ENCODE data around the gene SLCO2B1.

The SLCO2B1 gene

DNA sequence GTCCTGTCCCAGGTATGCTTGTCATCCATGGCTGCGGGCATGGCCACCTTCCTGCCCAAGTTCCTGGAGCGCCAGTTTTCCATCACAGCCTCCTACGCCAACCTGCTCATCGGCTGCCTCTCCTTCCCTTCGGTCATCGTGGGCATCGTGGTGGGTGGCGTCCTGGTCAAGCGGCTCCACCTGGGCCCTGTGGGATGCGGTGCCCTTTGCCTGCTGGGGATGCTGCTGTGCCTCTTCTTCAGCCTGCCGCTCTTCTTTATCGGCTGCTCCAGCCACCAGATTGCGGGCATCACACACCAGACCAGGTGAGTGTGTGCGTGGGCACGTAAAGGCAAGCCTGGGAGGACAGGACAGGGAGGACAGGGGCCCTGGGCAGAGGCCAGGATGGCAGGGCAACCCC lies 42.4 kb downstream of the SLCO2B1 start:
- DNase-seq (ENCODE audit: low read depth in 3 of 3), result no peak

GRCh38 chr11:75193711-75194110 lies 42.8 kb downstream of the SLCO2B1 start:
- DNase-seq (ENCODE audit: low read depth in 3 of 3), result no peak

DNA sequence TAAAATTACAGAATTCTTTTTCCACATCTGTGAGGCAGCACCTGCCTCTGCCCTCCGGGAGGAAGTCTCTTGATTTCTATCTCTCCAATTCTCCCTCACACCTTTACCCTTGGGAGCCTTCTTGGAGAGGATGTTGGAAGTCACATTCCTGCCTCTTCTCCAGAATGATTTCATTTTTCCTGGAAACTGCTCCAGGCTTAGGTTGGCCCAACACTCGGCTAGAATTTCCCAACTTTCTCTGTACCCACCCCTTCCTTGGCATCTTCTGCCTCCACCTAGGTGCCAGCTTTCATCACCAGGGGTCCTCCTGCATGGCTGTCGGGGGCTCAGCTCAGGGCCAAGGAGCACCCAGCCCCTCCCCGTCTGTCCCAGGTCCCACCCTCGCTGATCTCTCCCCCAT lies 43.2 kb downstream of the SLCO2B1 start:
- no peak for DNase-seq (ENCODE audit: low read depth in 3 of 3)

GRCh38 chr11:75195167-75195962 lies 44.5 kb downstream of the SLCO2B1 start:
- DNase-seq (ENCODE audit: low read depth in 3 of 3), result no peak

GRCh38 chr11:75196426-75196825 lies 45.5 kb downstream of the SLCO2B1 start:
- DNase-seq (ENCODE audit: low read depth in 3 of 3), result no peak

- no peak for DNase-seq (ENCODE audit: low read depth in 3 of 3)
Observed at GRCh38 chr11:75197512-75198277, 46.8 kb downstream of the SLCO2B1 start.

- DNase-seq (ENCODE audit: low read depth in 3 of 3), result no peak
Observed at GRCh38 chr11:75198278-75198973, 47.5 kb downstream of the SLCO2B1 start.

DNA sequence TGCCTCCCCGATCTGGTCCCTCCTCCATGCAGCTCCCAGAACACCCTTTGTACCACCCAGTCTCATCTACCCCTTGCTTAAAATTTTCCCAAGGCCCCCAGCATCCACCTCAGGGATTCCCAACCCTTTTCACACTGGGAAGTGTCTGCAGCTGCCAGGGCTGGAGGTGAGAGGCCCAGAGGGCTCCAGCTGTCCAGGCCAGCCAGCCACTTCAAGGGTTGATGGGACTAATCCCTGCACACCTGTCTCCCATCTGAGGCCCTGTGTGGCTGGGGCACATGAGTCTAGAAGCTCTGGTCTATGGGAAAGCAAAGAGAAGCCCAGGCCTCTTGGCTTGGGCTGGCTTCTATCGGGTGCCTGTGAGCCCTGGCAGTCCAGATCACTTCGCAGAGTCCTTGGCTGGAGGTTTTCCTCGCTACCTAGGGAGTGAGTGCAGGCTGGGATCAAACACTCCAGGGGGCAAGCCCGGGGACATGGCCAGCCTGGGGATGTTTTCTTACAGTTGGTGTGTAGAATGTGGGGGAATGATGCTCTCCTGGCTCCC lies 48.6 kb downstream of the SLCO2B1 start:
- DNase-seq (ENCODE audit: low read depth in 3 of 3), result no peak

DNA sequence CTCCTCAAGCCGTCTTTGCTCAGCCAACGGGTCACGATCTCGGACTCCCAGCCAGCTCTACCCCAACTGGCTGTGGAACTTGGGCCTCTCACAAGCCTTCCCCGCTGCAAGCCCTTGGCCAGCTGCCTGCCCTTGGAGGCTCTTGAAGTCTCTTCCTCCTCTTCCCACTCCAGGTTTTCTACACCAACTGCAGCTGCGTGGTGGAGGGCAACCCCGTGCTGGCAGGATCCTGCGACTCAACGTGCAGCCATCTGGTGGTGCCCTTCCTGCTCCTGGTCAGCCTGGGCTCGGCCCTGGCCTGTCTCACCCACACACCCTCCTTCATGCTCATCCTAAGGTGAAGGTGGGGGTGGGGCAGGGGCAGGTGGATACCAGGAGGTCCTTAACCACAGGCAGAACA lies 49.1 kb downstream of the SLCO2B1 start:
- DNase-seq (ENCODE audit: low read depth in 3 of 3), result no peak

GRCh38 chr11:75200531-75200930 lies 49.6 kb downstream of the SLCO2B1 start:
- no peak for DNase-seq (ENCODE audit: low read depth in 3 of 3)

DNA sequence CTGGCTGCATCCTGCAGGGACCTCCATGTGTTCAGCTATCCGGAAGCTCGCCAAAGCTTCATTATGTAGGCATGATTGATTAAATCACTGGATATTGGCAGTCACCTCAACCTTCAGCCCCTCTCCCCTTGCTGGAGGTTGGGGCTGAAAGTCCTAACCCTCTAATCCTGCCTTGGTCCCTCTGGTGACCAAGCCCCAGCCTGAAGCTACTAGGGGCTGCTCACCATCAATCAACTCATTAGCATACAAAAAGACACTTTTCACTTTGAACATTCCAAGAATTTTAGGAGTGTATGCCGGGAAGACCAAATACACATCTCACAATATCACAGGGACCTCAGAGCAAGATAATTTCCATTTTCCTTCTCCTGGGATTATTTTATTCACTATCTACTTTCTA lies 50.9 kb downstream of the SLCO2B1 start:
- no peak for DNase-seq (ENCODE audit: low read depth in 3 of 3)

DNA sequence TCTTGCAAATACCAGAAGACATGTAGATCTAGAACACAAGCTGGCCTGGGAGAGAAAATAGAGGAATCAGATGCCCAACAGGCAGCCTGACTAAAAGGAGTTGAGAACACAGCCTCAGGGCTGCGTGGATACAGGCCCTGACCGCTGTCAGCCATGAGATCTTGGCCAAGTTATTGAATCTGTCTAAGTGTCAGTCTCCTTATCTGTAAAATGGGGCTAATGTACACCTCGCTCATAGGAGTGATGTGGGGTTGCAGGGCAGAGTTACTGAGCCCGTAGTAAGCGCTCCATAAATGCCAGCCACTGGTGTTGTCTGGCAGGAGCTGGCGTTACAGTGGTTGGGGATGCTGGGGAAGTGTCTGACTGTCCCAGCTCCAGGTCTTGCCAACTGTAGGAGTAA lies 51.3 kb downstream of the SLCO2B1 start:
- DNase-seq (ENCODE audit: low read depth in 3 of 3), result no peak

DNA sequence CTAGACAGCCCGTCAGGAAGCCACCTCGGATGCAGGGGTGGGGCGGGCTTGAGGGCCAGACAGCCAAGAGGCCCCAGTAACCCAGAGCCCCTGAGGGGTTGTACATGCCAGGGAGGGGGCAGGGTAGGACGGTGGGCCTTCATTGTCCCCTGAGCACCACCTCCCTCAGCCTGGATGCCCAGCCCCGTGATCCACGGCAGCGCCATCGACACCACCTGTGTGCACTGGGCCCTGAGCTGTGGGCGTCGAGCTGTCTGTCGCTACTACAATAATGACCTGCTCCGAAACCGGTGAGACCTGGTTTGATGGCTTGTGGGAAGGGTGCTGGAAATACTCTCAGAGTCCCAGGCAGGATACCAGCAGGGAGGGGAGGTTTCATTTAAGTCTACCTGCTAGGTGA lies 52.2 kb downstream of the SLCO2B1 start:
- DNase-seq (ENCODE audit: low read depth in 3 of 3), result no peak

DNA sequence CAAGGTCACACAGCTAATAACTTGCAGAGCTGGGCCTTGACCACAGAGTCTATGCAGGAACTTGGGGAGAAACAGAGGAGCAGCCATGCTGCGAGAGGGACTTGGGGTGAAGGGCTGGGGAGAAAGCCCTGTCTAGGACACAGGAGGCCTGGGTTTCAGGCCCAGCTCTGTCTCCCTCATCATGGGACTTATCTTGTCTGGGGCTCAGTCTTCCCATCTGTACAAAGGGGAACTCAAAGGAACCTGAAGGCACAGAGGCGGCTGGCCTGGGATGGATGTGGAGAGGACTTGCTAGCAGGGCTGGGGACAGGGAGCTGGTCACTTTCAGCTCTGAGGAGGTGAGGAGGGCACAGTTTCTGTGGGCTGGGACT lies 52.7 kb downstream of the SLCO2B1 start:
- DNase-seq (ENCODE audit: low read depth in 3 of 3), result no peak

GRCh38 chr11:75204012-75204674 lies 53.2 kb downstream of the SLCO2B1 start:
- no peak for DNase-seq (ENCODE audit: low read depth in 3 of 3)

GRCh38 chr11:75204685-75205563 lies 54.0 kb downstream of the SLCO2B1 start:
- DNase-seq (ENCODE audit: low read depth in 3 of 3), result peak; percentile 68 to 83 (median 76)

DNA sequence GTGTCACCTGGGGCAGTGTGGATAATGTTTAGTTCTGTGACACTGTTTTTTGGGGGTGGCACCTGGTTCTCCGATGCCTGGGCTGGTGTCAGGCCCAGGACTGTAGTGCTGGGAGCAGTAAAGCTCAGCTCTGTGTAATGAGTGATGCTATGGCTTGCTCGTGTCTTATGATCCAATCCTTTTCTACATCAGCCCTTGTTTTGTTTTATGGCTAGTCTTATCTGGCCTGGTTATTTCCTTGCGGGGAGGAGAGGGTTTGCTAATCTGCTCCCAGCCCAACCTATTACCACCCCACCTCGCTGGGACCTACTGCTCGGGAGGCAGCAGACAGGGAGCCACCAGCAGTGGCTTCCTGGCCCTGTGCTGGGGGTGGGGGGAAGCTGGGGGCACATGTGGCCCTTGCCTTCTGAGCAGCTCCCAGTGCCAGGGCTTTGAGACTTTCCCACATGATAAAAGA lies 54.7 kb downstream of the SLCO2B1 start:
- DNase-seq (ENCODE audit: low read depth in 3 of 3), result no peak

- no peak for DNase-seq (ENCODE audit: low read depth in 3 of 3)
Observed at GRCh38 chr11:75208446-75208845, 57.5 kb downstream of the SLCO2B1 start.

DNA sequence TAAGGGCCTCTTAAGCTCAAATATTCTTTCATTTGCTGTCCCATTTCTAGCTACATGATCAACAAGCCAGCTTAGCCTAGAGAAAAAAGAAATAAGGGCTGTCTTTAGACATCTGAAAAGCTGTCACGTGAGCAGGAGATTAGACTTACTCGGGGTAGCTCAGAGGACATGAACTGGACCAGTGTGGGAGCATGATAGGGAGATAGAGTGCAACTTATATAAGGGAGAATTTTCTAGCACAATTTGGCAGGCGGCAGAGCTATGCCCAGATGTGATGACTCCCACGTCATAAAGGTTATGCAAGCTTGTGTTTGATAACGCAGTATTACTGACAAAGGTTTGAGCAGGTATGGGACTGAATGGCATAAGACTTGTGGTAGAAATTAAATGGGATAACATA lies 61.5 kb downstream of the SLCO2B1 start:
- DNase-seq (ENCODE audit: low read depth in 3 of 3), result no peak

GRCh38 chr11:75214411-75214821 lies 63.5 kb downstream of the SLCO2B1 start:
- peak; percentile 48 to 75 (median 58) for DNase-seq (ENCODE audit: low read depth in 3 of 3)

DNA sequence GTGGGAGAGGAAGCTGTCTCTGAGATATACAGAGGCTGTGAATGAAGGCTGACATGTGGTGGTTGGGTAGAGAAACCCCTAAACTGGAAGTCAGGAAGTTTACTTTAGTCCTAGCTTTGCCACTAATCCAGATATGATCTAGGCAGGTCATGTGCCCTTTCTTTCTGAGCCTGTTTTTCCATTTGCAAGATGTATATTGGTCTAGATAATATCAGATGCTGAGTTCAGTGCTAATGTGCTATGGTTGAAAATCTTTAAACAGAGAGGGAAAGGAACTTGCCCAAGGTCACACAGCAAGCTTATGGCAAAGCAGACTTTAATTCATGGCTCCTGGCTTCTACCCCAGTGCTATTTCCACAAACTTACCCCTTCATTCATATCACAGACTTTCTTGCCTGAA lies 63.9 kb downstream of the SLCO2B1 start:
- DNase-seq (ENCODE audit: low read depth in 3 of 3), result no peak

All from stimulated activated CD4-positive, alpha-beta T cell treated with anti-CD3 and anti-CD28 coated beads, TNF-alpha, amount 100 ng/mL, for 24 hours (primary cell).